Measurements from ENCODE around the gene RNF150.

- TF ChIP-seq POLR2AphosphoS5 (IDR thresholded peaks at IDR 0.05; ENCODE audit: low read depth) (no peak), CTCF (IDR thresholded peaks at IDR 0.05; ENCODE audit: insufficient read depth, low read length) (no peak), GABPA (IDR thresholded peaks at IDR 0.05; ENCODE audit: low read depth) (no peak)
Observed at GRCh38 chr4:141132072-141132708, 1.1 kb downstream of the RNF150 start.
